CD14-positive monocyte (primary cell): ENCODE data around the gene NAA40. TPM values are rescaled to one million over a fixed set of nuclear protein-coding genes. Genes with fewer than 3 reads are reported as not detected.

Experiments
- DNase-seq, 3 donors: peaks; one replicate each; pipeline ENCODE4 v3.0.0-alpha.2; 2011 to 2022
- H2AFZ ChIP-seq: 2 replicates; pipeline ENCODE4 v1.6.0; 2012; ENCODE audit warnings: mild to moderate bottlenecking, low read depth, low read length, inconsistent platforms; ENCODE audit not compliant: insufficient read depth, poor library complexity, severe bottlenecking
- H3K27ac ChIP-seq, 2 donors: 1 replicate in 1 of 2; 2 replicates in 1 of 2; pipeline ENCODE4 v1.5.1; 2012 to 2013; ENCODE audit warnings: low read length in 2 of 2, control low read depth in 1 of 2, inconsistent platforms in 1 of 2, low read depth in 1 of 2, mild to moderate bottlenecking in 1 of 2
- H3K27me3 ChIP-seq, 2 donors: one replicate each; pipeline versions ENCODE4 v1.6.0 to v1.6.1; 2011 to 2013; ENCODE audit warnings: low read length in 2 of 2; ENCODE audit not compliant: control insufficient read depth in 2 of 2, insufficient read depth in 2 of 2
- H3K36me3 ChIP-seq, 2 donors: replicated peaks in 1 of 2; 1 replicate in 1 of 2; 2 replicates in 1 of 2; pipeline versions ENCODE4 v1.5.1 to v1.6.1; 2012 to 2013; ENCODE audit warnings: low read length in 2 of 2, control low read depth in 1 of 2, inconsistent platforms in 1 of 2, mild to moderate bottlenecking in 1 of 2; ENCODE audit not compliant: insufficient read depth in 2 of 2, control insufficient read depth in 1 of 2
- H3K4me1 ChIP-seq, 2 donors: 1 replicate in 1 of 2; 2 replicates in 1 of 2; pipeline versions ENCODE4 v1.5.1 to v1.6.1; 2012 to 2013; ENCODE audit warnings: low read length in 2 of 2, control low read depth in 1 of 2, inconsistent platforms in 1 of 2, mild to moderate bottlenecking in 1 of 2, moderate library complexity in 1 of 2; ENCODE audit not compliant: insufficient read depth in 2 of 2, control insufficient read depth in 1 of 2
- H3K4me2 ChIP-seq: replicated peaks from 2 replicates; pipeline ENCODE3; 2012; ENCODE audit warnings: low read length, moderate library complexity, mild to moderate bottlenecking; ENCODE audit not compliant: poor library complexity, severe bottlenecking; ENCODE audit errors: extremely low read depth
- H3K4me3 ChIP-seq, 3 experiments: fragments of 200-600 bp in 1 of 3; sonication (generic) in 1 of 3; replicated peaks in 1 of 3; 1 replicate in 2 of 3; 2 replicates in 1 of 3; pipeline ENCODE4 v1.5.1; 2011 to 2013; ENCODE audit warnings: low read length in 3 of 3, mild to moderate bottlenecking in 3 of 3, control low read depth in 2 of 3, low read depth in 2 of 3, inconsistent platforms in 1 of 3, moderate library complexity in 1 of 3
- H3K79me2 ChIP-seq: 2 replicates; pipeline ENCODE4 v1.6.0; 2012; ENCODE audit warnings: mild to moderate bottlenecking, control low read depth, inconsistent platforms, low read length, moderate library complexity; ENCODE audit not compliant: insufficient read depth
- H3K9ac ChIP-seq: 2 replicates; pipeline ENCODE4 v1.6.0; 2017; ENCODE audit warnings: low read length, mild to moderate bottlenecking; ENCODE audit not compliant: insufficient read depth, poor library complexity, severe bottlenecking
- H3K9me3 ChIP-seq, 2 donors: replicated peaks in 1 of 2; 1 replicate in 1 of 2; 2 replicates in 1 of 2; pipeline versions ENCODE4 v1.5.1 to v1.6.1; 2012 to 2013; ENCODE audit warnings: low read length in 2 of 2, control low read depth in 1 of 2; ENCODE audit not compliant: control insufficient read depth in 1 of 2, insufficient read depth in 1 of 2
- H4K20me1 ChIP-seq: 2 replicates; pipeline ENCODE4 v1.6.0; 2012; ENCODE audit warnings: mild to moderate bottlenecking, low read length, control low read depth, moderate library complexity; ENCODE audit not compliant: insufficient read depth
- H3K27ac Mint-ChIP-seq, 7 donors: one replicate each; pipeline ENCODE4 v1.8.0; 2020; ENCODE audit warnings: mild to moderate bottlenecking in 7 of 7, mixed read lengths in 7 of 7, moderate library complexity in 6 of 7, inconsistent platforms in 2 of 7
- H3K27me3 Mint-ChIP-seq, 3 donors: one replicate each; pipeline ENCODE4 v1.8.0; 2021 to 2022; ENCODE audit warnings: low read depth in 3 of 3, mild to moderate bottlenecking in 3 of 3, mixed read lengths in 3 of 3, moderate library complexity in 3 of 3, inconsistent platforms in 1 of 3
- H3K36me3 Mint-ChIP-seq, 2 donors: one replicate each; pipeline ENCODE4 v1.8.0; 2020; ENCODE audit warnings: mixed read lengths in 2 of 2, inconsistent platforms in 1 of 2, mild to moderate bottlenecking in 1 of 2
- H3K4me1 Mint-ChIP-seq: one replicate; pipeline ENCODE4 v1.8.0; 2020; ENCODE audit warnings: mild to moderate bottlenecking, mixed read lengths
- H3K4me3 Mint-ChIP-seq, 2 donors: one replicate each; pipeline ENCODE4 v1.8.0; 2020; ENCODE audit warnings: mild to moderate bottlenecking in 2 of 2, mixed read lengths in 2 of 2, moderate library complexity in 1 of 2
- H3K9me3 Mint-ChIP-seq, 7 donors: one replicate each; pipeline ENCODE4 v1.8.0; 2020 to 2022; ENCODE audit warnings: mixed read lengths in 7 of 7, mild to moderate bottlenecking in 6 of 7, moderate library complexity in 6 of 7, inconsistent platforms in 2 of 7
- CTCF ChIP-seq: fragments of 200-600 bp; IDR thresholded peaks from one replicate; pipeline ENCODE4 v1.8.0; 2022; ENCODE audit warnings: antibody characterized with exemption, mild to moderate bottlenecking
- WGBS: methylation state at CpG from one replicate; pipeline ENCODE4 v1.1.5; 2013; ENCODE audit warnings: missing lambda C conversion rate; ENCODE audit not compliant: insufficient coverage; 5-methylcytosine and 5-hydroxymethylcytosine counted together
- intact Hi-C, 2 donors: fragments of 100-400 bp; cut with micrococcal nuclease; formaldehyde crosslinking; loops; one replicate each; pipeline versions ENCODE4 v1.15.0 to v1.15.1; 2023
- polyA plus RNA-seq, 3 donors: library from polyadenylated mRNA; depleted of rRNA in 1 of 3; unstranded in 2 of 3; stranded (reverse) in 1 of 3; fragments of 300-500 nt in 2 of 3; fragments of >200 nt in 1 of 3; fragmentation: Illumina TruSeq in 2 of 3; gene quantifications; 1 replicate in 2 of 3; 2 replicates in 1 of 3; pipeline ENCODE4 v1.2.3, GENCODE V29; 2012 to 2021

NAA40 gene
- polyA plus RNA-seq, 3 donors, result 1.5 to 14.5 (median 1.6) TPM

GRCh38 chr11:63916837-63917691, 21.7 kb upstream of the NAA40 start, which contains the start of gene RCOR2:
TSS of gene RCOR2 (minus strand) at chr11:63917164. CDS start at chr11:63916456, 708 bp downstream.
- Histone ChIP-seq H2AFZ (peak within 1 kb of the TSS; percentile 65), H3K4me1 (peaks cover 30 to 39% of the 10 kb centered on the region in 2 donors), H4K20me1 (peaks cover 37% of the 10 kb centered on the region), H3K4me2 (peak within 1 kb of the TSS; percentile 74), H3K9me3 (no peaks in the 10 kb centered on the region), H3K79me2 (no peaks in the 10 kb centered on the region), H3K36me3 (no peaks in the 10 kb centered on the region), H3K4me3 (peak within 1 kb of the TSS; percentile 11 to 64 (median 16)), H3K27me3 (peaks cover 18 to 62% of the 10 kb centered on the region in 2 donors), H3K27ac (no peak within 1 kb of the TSS), H3K9ac (peak within 1 kb of the TSS; percentile 27)
- peak within 1 kb of the TSS; percentile 68 to 89 for H3K4me3 Mint-ChIP-seq
- no peak for TF ChIP-seq CTCF
- peak; percentile 29 to 46 (median 33) for DNase-seq
- peaks cover 37 to 79% (median 52%) of the 10 kb centered on the region in 3 donors for H3K27me3 Mint-ChIP-seq
- peaks cover 17% of the 10 kb centered on the region for H3K4me1 Mint-ChIP-seq
- intact Hi-C loops, result no loop called here
- H3K27ac Mint-ChIP-seq, result peak within 1 kb of the TSS in 1 of 7 donors; percentile 43
- WGBS, result under 1% methylated on average over 65 of the region's 85 CpGs
- peaks cover 0 to 3% of the 10 kb centered on the region in 2 donors for H3K36me3 Mint-ChIP-seq
- H3K9me3 Mint-ChIP-seq, result peaks cover 0 to 9% (median 2%) of the 10 kb centered on the region in 7 donors

- H3K9ac ChIP-seq, result peak overlapping the region; percentile 27
- intact Hi-C loops, result no loop called here
Measured at GRCh38 chr11:63917692-63918506, 20.9 kb upstream of the NAA40 start.

More at GRCh38 chr11:63917692-63918506, 20.9 kb upstream of the NAA40 start:
- H3K4me2 ChIP-seq, result peak overlapping the region; percentile 74
- Mint-ChIP-seq H3K4me1 (peaks cover 17% of the 10 kb centered on the region), H3K27ac (no peak overlapping the region), H3K9me3 (peaks cover 0 to 9% (median 2%) of the 10 kb centered on the region in 7 donors), H3K4me3 (peak overlapping the region; percentile 43 to 86), H3K36me3 (no peaks in the 10 kb centered on the region), H3K27me3 (peaks cover 40 to 86% (median 56%) of the 10 kb centered on the region in 3 donors)
- peak overlapping the region in 2 of 3 experiments; percentile 6 to 64 for H3K4me3 ChIP-seq
- no peak for TF ChIP-seq CTCF
- H4K20me1 ChIP-seq, result peaks cover 29% of the 10 kb centered on the region
- no peak for DNase-seq
- H3K27me3 ChIP-seq, result peaks cover 18 to 62% of the 10 kb centered on the region in 2 donors
- no peak overlapping the region for H3K27ac ChIP-seq
- WGBS, result 9% methylated on average over 32 of the region's 50 CpGs
- no peaks in the 10 kb centered on the region for H3K9me3 ChIP-seq
- peak overlapping the region; percentile 65 for H2AFZ ChIP-seq
- H3K4me1 ChIP-seq, result peaks cover 30 to 39% of the 10 kb centered on the region in 2 donors
- H3K36me3 ChIP-seq, result no peaks in the 10 kb centered on the region
- H3K79me2 ChIP-seq, result no peaks in the 10 kb centered on the region
